ENCODE measurements around the gene SGK1.

DNA sequence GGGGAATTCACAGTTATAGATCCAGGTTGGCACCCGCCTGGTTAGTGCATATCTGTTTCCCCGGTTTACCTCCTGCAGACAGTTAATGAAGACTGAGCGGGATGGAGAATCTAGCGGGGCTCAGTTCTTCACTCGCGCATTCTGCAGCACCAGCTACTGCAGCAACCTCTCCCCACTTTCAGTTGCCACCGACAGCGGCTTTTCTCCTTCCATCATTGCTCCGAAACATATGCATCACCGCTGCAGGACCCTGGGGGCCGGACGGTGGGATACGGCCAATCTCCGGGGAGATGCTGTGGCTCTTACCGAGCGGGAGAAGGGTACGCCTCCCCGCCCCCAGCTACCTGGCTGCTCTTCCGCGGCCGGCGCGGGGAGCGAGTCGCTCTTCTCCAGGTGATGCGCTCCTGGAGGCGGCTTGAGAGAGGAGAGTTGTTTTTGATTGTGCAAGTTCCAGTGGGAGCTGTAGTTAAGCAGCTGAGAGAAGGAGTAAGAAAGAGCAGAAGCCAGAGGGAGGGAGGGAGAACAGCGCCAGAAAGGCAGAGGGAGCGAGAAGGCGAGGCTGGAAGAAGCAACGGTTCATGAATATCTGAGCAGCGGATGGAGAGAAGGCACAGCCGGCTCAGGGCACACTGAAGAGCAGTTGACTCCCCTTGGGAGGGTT, at the start of gene SGK1:
- TF ChIP-seq EZH2 (IDR thresholded peaks at IDR 0.05; ENCODE audit: borderline replicate concordance, low read length) (no peak), CTCF (IDR thresholded peaks at IDR 0.05; ENCODE audit: low read length) (no peak)
